ENCODE data around the gene SETD1A. TPM values are rescaled to one million over a fixed set of nuclear protein-coding genes. Genes with fewer than 3 reads are reported as not detected.

The SETD1A gene
- total and polyA plus RNA-seq, 2 experiments from 2014 or later = 2.3 to 4.0 TPM

- no peaks in the 10 kb centered on the region for H3K36me3 ChIP-seq (ENCODE audit: low read depth)
- 94 to 96% methylated on average over 16 to 21 of the region's 21 CpGs for WGBS, 2 experiments (ENCODE audit: low coverage in 1 of 2, low lambda C conversion rate in 2 of 2, missing lambda C conversion rate in 2 of 2)
- peaks cover 7% of the 10 kb centered on the region for H3F3A ChIP-seq (ENCODE audit: insufficient read depth)
- in situ Hi-C loops (cut with MboI) = loop anchor here (25.0 kb wide), 1 partner anchor 445 kb away; the partner anchor contains the start of genes COX6A2 and ZNF843
- peaks cover 6% of the 10 kb centered on the region for H3K4me1 ChIP-seq (ENCODE audit: insufficient read depth)
- no peak overlapping the region for H3K27ac ChIP-seq
- no peaks in the 10 kb centered on the region for H3K27me3 ChIP-seq (replicated peaks; ENCODE audit: insufficient read depth)
- no peak overlapping the region for H3K4me3 ChIP-seq
- no peak overlapping the region for H2AFZ ChIP-seq
- H3K9me3 ChIP-seq (ENCODE audit: low read depth) = no peaks in the 10 kb centered on the region
- H3K4me2 ChIP-seq (ENCODE audit: unreplicated experiment) = no peak overlapping the region
- no peaks in the 10 kb centered on the region for H3K79me2 ChIP-seq (ENCODE audit: insufficient read depth)
- TF ChIP-seq EZH2 (IDR thresholded peaks at IDR 0.05; ENCODE audit: insufficient read depth, poor library complexity, severe bottlenecking) (no peak), EZH2phosphoT487 (IDR thresholded peaks at IDR 0.05; ENCODE audit: insufficient read depth, low read depth) (no peak)
- H3K9me2 ChIP-seq (ENCODE audit: insufficient read depth) = no peaks in the 10 kb centered on the region
- DNase-seq = no peak
- no peak overlapping the region for H3K9ac ChIP-seq
- no peaks in the 10 kb centered on the region for H4K20me1 ChIP-seq (ENCODE audit: insufficient read depth)
Measured at GRCh38 chr16:30992276-30992780, 34.8 kb downstream of the SETD1A start.

GRCh38 chr16:30992931-30993816, 35.6 kb downstream of the SETD1A start:
- WGBS, 2 experiments (ENCODE audit: low coverage in 1 of 2, low lambda C conversion rate in 2 of 2, missing lambda C conversion rate in 2 of 2) = 92 to 94% methylated on average over 29 of the region's 29 CpGs
- Histone ChIP-seq H3K4me1 (ENCODE audit: insufficient read depth) (peaks cover 14% of the 10 kb centered on the region), H3K4me3 (no peak overlapping the region), H3F3A (ENCODE audit: insufficient read depth) (peaks cover 11% of the 10 kb centered on the region), H3K4me2 (ENCODE audit: unreplicated experiment) (no peak overlapping the region), H3K27me3 (replicated peaks; ENCODE audit: insufficient read depth) (no peaks in the 10 kb centered on the region), H3K9me3 (ENCODE audit: low read depth) (no peaks in the 10 kb centered on the region), H3K79me2 (ENCODE audit: insufficient read depth) (no peaks in the 10 kb centered on the region), H4K20me1 (ENCODE audit: insufficient read depth) (no peaks in the 10 kb centered on the region), H2AFZ (no peak overlapping the region), H3K36me3 (ENCODE audit: low read depth) (no peaks in the 10 kb centered on the region), H3K9ac (no peak overlapping the region), H3K27ac (no peak overlapping the region), H3K9me2 (ENCODE audit: insufficient read depth) (no peaks in the 10 kb centered on the region)
- in situ Hi-C loops (cut with MboI) = loop anchor here (25.0 kb wide), 1 partner anchor 444 kb away; the partner anchor contains the start of genes COX6A2 and ZNF843
- no peak for DNase-seq
- TF ChIP-seq EZH2 (IDR thresholded peaks at IDR 0.05; ENCODE audit: insufficient read depth, poor library complexity, severe bottlenecking) = no peak
- TF ChIP-seq EZH2phosphoT487 (IDR thresholded peaks at IDR 0.05; ENCODE audit: insufficient read depth, low read depth) = no peak

- Histone ChIP-seq H3K4me3 (peak overlapping the region; percentile 84; the same call in 1 of the 2 replicates), H3K9ac (peak overlapping the region; percentile 88), H3K27me3 (replicated peaks; ENCODE audit: insufficient read depth) (no peaks in the 10 kb centered on the region), H3K9me3 (ENCODE audit: low read depth) (no peaks in the 10 kb centered on the region), H3K36me3 (ENCODE audit: low read depth) (no peaks in the 10 kb centered on the region), H3K9me2 (ENCODE audit: insufficient read depth) (no peaks in the 10 kb centered on the region), H3F3A (ENCODE audit: insufficient read depth) (peaks cover 32% of the 10 kb centered on the region), H3K4me1 (ENCODE audit: insufficient read depth) (peaks cover 32% of the 10 kb centered on the region), H3K79me2 (ENCODE audit: insufficient read depth) (no peaks in the 10 kb centered on the region), H3K27ac (peak overlapping the region; percentile 95), H2AFZ (peak overlapping the region; percentile 85; the same call in 1 of the 2 replicates), H4K20me1 (ENCODE audit: insufficient read depth) (no peaks in the 10 kb centered on the region), H3K4me2 (ENCODE audit: unreplicated experiment) (peak overlapping the region; percentile 75)
- TF ChIP-seq EZH2phosphoT487 (IDR thresholded peaks at IDR 0.05; ENCODE audit: insufficient read depth, low read depth) (no peak), EZH2 (IDR thresholded peaks at IDR 0.05; ENCODE audit: insufficient read depth, poor library complexity, severe bottlenecking) (no peak)
- 59 to 69% methylated on average over 11 of the region's 11 CpGs for WGBS, 2 experiments (ENCODE audit: low coverage in 1 of 2, low lambda C conversion rate in 2 of 2, missing lambda C conversion rate in 2 of 2)
- DNase-seq = peak; percentile 50
- in situ Hi-C loops (cut with MboI) = loop anchor here (25.0 kb wide), 1 partner anchor 441 kb away; the partner anchor contains the start of genes COX6A2 and ZNF843
Measured at GRCh38 chr16:30995927-30996323, 38.4 kb downstream of the SETD1A start.

- Histone ChIP-seq H2AFZ (peak overlapping the region; percentile 85), H3K27ac (peak overlapping the region; percentile 95), H3F3A (ENCODE audit: insufficient read depth) (peaks cover 32% of the 10 kb centered on the region), H3K36me3 (ENCODE audit: low read depth) (no peaks in the 10 kb centered on the region), H3K4me2 (ENCODE audit: unreplicated experiment) (peak overlapping the region; percentile 75), H3K9me3 (ENCODE audit: low read depth) (no peaks in the 10 kb centered on the region), H3K9ac (peak overlapping the region; percentile 88), H3K4me3 (peak overlapping the region; percentile 84), H3K9me2 (ENCODE audit: insufficient read depth) (no peaks in the 10 kb centered on the region), H3K4me1 (ENCODE audit: insufficient read depth) (peaks cover 32% of the 10 kb centered on the region), H3K79me2 (ENCODE audit: insufficient read depth) (no peaks in the 10 kb centered on the region), H3K27me3 (replicated peaks; ENCODE audit: insufficient read depth) (no peaks in the 10 kb centered on the region), H4K20me1 (ENCODE audit: insufficient read depth) (no peaks in the 10 kb centered on the region)
- peak; percentile 63 for DNase-seq
- 15 to 16% methylated on average over 21 to 23 of the region's 23 CpGs for WGBS, 2 experiments (ENCODE audit: low coverage in 1 of 2, low lambda C conversion rate in 2 of 2, missing lambda C conversion rate in 2 of 2)
- TF ChIP-seq EZH2phosphoT487 (IDR thresholded peaks at IDR 0.05; ENCODE audit: insufficient read depth, low read depth) (no peak), EZH2 (IDR thresholded peaks at IDR 0.05; ENCODE audit: insufficient read depth, poor library complexity, severe bottlenecking) (no peak)
- in situ Hi-C loops (cut with MboI) = loop anchor here (25.0 kb wide), 1 partner anchor 441 kb away; the partner anchor contains the start of genes COX6A2 and ZNF843
Measured at GRCh38 chr16:30996324-30996984, 38.9 kb downstream of the SETD1A start.
